Measurements from ENCODE around the gene USP24.

USP24 gene

GRCh38 chr1:55043726-55044125 lies 171.4 kb downstream of the USP24 start:
- no peak overlapping the region for H3K4me3 Mint-ChIP-seq
- H3K9me3 Mint-ChIP-seq: no peaks in the 10 kb centered on the region
- H3K4me1 Mint-ChIP-seq: peaks cover 17% of the 10 kb centered on the region
- H3K27me3 Mint-ChIP-seq (ENCODE audit: low read depth): peaks cover 62% of the 10 kb centered on the region
- no peak overlapping the region for H3K27ac Mint-ChIP-seq
- TF ChIP-seq CTCF (IDR thresholded peaks at IDR 0.05; ENCODE audit: unreplicated experiment in 3 of 3): no peak
- H3K36me3 Mint-ChIP-seq (ENCODE audit: low read depth): peaks cover 17% of the 10 kb centered on the region

- Mint-ChIP-seq H3K27me3 (ENCODE audit: low read depth) (peaks cover 70% of the 10 kb centered on the region), H3K27ac (no peak overlapping the region)
- TF ChIP-seq CTCF (IDR thresholded peaks at IDR 0.05; ENCODE audit: unreplicated experiment in 3 of 3): no peak
Measured at GRCh38 chr1:55043011-55043410, 172.2 kb downstream of the USP24 start.

DNA sequence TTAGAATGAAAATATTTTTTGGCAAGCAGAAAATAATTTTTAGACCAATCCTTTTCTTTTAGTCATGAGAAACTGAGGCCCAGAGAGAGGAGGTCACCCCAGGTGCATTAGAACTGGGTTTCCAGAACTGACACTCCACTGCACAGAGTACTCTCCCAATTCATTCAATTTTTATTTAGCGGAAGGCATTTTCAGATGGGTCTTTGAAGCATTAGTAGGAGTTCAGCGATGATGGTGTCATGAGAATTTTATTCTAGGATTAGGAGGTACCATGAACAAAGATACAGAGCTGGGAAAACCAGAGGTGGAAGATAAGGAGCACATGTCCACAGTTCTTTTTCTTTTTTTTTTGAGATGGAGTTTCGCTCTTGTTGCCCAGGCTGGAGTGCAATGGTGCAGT lies 173.6 kb downstream of the USP24 start:
- no peak for TF ChIP-seq CTCF (IDR thresholded peaks at IDR 0.05; ENCODE audit: unreplicated experiment in 3 of 3)

More at GRCh38 chr1:55043011-55043410, 172.2 kb downstream of the USP24 start:
- H3K9me3 Mint-ChIP-seq: no peaks in the 10 kb centered on the region
- peak overlapping the region in 1 of 3 experiments; percentile 65 for H3K4me3 Mint-ChIP-seq
- H3K4me1 Mint-ChIP-seq: peaks cover 17% of the 10 kb centered on the region
- H3K36me3 Mint-ChIP-seq (ENCODE audit: low read depth): peaks cover 17% of the 10 kb centered on the region

GRCh38 chr1:55040933-55041494 lies 174.2 kb downstream of the USP24 start:
- no peaks in the 10 kb centered on the region for H3K9me3 Mint-ChIP-seq

More for the DNA sequence above, 173.6 kb downstream of the USP24 start:
- Mint-ChIP-seq H3K9me3 (no peaks in the 10 kb centered on the region), H3K27me3 (ENCODE audit: low read depth) (peaks cover 76% of the 10 kb centered on the region), H3K36me3 (ENCODE audit: low read depth) (peaks cover 11% of the 10 kb centered on the region), H3K4me1 (peaks cover 17% of the 10 kb centered on the region), H3K27ac (no peak overlapping the region), H3K4me3 (peak overlapping the region in 1 of 3 experiments; percentile 88)

DNA sequence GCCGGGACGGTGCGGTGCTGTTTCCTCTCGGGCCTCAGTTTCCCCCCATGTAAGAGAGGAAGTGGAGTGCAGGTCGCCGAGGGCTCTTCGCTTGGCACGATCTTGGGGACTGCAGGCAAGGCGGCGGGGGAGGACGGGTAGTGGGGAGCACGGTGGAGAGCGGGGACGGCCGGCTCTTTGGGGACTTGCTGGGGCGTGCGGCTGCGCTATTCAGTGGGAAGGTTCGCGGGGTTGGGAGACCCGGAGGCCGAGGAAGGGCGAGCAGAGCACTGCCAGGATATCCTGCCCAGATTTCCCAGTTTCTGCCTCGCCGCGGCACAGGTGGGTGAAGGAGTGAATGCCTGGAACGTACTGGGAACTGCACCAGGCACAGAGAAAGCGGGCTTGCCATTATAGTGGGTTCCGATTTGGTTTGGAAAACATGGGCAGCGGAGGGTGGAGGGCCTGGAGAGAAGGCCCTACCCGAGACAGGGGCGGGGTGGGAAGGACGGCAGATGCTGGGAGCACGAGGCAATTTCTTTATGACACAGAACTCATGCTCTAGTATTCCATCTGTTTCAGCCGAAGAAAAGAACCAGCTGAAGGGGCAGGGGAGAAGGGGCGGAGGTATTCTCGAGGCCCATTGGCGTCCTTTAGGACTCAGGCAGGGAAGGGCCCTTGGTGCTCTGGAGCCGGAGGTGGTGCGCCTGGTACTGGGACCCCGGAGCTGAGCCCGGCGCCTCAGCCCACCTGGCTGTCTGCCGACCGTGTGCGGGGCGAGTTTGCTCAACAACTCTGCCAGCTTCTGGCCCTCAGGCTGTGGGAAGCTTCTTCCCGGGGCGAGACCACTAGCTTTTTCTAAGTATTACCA lies 174.9 kb downstream of the USP24 start:
- H3K27ac Mint-ChIP-seq: no peak overlapping the region
- peaks cover 10% of the 10 kb centered on the region for H3K36me3 Mint-ChIP-seq (ENCODE audit: low read depth)
- no peak for TF ChIP-seq CTCF (IDR thresholded peaks at IDR 0.05; ENCODE audit: unreplicated experiment in 3 of 3)
- H3K9me3 Mint-ChIP-seq: no peaks in the 10 kb centered on the region
- H3K4me1 Mint-ChIP-seq: peaks cover 17% of the 10 kb centered on the region
- H3K27me3 Mint-ChIP-seq (ENCODE audit: low read depth): peaks cover 84% of the 10 kb centered on the region
- H3K4me3 Mint-ChIP-seq: peak overlapping the region; percentile 82 to 88 (median 83)

More at GRCh38 chr1:55040933-55041494, 174.2 kb downstream of the USP24 start:
- Mint-ChIP-seq H3K27ac (no peak overlapping the region), H3K27me3 (ENCODE audit: low read depth) (peaks cover 78% of the 10 kb centered on the region), H3K36me3 (ENCODE audit: low read depth) (peaks cover 10% of the 10 kb centered on the region), H3K4me1 (peaks cover 17% of the 10 kb centered on the region), H3K4me3 (peak overlapping the region; percentile 82 to 88 (median 83))
- no peak for TF ChIP-seq CTCF (IDR thresholded peaks at IDR 0.05; ENCODE audit: unreplicated experiment in 3 of 3)

Measured in nephron (organoid).